SKM-1 treated with dmso at 0.1 percent for 144 hours (cell line): ENCODE measurements around the gene DNPH1.
A peak's percentile ranks its signal among the peaks of the same experiment; 100 is the strongest.

Experiments
- DNase-seq: peaks from one replicate; lab custom pipeline; 2025; ENCODE audit not compliant: unreplicated experiment; lab: John Stamatoyannopoulos, UW

Gene DNPH1

DNA sequence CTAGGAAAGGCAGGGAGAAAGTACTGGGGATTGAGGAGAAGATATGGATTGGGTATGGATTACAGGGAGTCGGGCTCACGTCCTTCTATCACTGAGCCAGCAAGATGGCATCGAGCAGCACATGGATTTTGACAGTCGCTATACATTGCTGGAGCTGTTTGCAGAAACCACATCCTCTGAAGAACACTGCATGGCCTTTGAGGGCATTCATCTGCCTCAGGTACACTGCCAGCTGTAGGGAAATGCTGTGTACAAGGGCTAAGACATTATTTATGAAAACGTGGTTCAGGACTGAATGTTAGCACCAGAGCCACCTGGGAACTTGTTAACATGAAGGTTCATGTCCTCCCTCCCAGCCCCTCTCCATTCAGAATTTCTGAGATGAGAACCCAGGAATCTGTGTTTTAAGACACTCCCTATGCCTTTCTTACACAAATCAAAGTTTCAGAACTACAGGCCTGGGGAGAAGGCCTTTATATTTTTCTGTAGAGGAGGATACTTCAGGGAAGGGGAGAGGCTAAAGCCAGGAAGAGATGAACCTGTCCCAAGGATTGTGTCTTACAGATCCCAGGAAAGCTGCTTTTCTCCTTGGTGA, 43.8 kb downstream of the DNPH1 start:
- no peak for DNase-seq

DNA sequence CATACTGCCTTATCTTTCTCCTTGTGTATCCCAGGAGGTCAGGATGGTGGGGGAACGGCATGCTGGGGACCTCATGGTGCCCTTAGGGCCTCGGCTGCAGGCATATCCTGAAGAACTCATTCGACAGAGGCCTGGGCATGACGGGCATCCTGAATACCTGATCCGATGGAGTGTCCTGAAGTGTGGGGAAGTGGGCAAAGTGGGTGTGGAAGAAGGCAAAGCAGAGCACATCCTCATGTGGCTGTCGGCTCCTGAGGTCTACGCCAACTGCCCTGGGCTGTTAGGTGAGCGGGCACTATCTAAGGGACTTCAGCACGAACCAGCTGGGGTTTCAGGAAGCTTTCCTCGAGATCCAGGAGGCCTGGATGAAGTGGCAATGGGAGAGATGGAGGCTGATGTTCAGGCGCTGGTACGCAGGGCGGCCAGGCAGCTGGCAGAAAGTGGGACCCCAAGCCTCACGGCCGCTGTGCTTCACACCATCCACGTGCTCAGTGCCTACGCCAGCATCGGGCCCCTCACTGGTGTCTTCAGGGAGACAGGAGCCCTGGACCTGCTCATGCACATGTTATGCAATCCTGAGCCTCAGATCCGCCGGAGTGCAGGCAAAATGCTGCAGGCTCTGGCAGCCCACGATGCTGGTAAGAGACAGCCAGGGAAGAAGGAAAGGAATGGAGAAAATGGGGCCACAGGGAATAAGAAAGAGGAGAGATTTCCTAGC, 44.9 kb downstream of the DNPH1 start:
- no peak for DNase-seq

DNA sequence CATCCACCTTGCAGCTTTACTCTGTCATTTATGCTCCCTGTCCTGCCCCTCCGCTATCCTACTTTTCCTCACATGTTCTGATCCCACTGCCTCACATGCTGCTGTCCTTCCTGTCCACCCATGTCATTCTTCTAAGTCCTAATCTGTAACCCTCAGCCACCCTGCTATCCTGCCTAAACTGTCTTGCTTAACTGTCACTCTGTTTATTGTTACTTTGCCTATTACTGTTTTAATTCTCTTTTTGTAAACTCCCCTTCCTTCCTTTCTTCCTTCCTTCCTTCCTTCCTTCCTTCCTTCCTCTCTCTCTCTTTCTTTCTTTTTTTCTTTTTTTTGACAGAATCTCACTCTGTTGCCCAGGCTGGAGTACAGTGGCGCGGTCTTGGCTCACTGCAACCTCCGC, 45.8 kb downstream of the DNPH1 start:
- no peak for DNase-seq

DNA sequence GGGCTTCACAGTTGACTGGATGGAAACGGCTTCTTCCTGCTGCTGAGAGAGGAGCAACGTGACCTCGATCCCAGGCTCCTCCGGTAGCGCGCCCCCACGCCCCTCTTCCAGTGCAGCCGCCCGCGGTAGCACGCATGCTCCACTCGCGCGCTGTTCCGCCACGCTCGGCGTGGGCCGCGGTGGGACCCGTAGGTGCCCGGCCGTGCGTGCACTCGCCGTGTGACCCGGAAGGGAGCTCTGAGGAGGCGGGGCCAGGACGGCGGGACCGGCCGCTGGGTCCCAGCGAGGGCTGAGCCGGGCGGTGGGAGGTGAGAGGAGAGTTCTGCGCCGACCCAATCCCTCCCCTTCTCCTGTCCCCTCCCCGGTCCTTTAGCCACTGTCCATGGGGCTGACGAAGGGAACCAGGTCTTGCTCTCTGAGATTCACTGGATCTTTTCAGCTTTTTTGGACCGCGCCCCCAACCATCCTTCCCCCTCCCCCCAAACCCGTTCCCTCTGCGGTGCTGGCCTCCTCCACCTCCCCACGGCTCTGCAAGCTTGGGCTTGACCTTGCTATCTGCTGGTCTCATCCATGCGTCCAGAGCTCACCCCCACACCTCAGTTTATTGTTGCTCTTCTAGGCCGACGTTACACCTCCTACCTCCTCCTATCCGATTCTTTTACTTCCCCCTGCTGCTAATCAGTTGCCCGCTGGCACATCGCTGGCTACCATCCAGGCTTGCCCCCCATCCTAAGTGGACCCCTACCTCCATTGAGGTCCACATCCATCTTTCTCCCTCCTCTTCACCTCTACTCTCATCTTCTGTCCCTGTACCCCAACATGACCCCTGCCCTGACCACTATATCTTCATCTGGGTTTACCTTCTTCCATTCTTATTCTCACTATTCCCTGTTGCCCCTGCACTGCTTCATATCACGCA, 47.1 kb downstream of the DNPH1 start, which contains the start of gene CUL9:
CUL9 (plus strand) TSS at position 255 of the 919 bp plus-strand sequence. CDS start 2,115 bp downstream, outside the sequence.
- peak; percentile 59 for DNase-seq

DNA sequence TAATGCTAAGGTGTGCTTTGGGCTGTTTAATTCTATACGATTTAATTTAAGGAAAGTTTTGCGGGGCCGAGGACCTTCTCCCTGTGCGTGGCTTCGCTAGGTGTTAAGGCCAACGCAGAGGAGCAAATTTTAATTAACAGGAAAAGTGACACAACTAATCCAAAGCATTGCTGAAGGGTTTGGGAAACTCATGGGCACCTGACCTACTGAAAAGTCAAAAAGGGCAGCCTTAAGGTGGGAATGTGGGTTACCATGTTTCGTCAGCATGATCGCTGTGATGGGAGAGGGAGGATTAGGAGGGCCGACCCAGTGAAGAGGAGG, 47.7 kb downstream of the DNPH1 start:
- DNase-seq = no peak

DNA sequence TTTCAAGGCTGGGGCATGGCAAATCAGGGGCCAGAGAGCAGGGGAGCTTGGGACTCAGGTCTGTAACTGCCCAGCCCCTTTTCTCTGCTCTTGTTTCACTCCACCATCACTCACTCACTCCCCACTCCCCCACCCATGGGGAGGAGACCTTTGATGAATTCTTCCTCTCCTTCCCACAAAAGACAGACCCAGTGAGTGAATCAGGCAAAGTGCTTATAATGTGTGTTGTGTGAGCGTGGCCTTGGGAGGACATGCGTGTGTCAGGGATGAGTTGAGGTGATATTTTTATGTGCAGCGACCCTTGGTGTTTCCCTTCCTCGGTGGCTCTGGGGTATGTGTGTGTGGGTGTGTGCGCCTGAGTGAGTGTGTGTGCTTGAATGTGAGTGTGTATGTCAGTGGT, 48.3 kb downstream of the DNPH1 start:
- DNase-seq = no peak

DNA sequence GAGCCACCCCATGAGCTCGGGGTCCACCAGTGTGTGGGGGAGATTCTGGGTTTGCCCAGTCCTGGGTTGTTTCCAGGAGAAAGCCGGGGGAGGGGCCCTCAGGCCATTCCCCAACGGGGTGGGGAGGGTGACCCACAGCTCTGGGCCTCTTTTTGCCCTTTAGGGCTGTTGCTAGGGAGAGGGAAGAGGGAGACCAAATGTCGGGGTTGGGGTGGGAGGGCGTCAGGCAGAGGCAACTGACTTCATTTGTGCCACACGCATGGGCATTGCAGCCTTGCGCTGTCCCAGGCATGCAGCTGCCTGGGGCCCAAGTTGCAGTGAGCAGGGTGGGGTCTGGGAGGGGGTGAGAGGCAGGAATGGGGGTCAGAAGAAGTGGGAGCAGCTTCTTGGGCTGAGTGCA, 49.2 kb downstream of the DNPH1 start:
- no peak for DNase-seq

DNA sequence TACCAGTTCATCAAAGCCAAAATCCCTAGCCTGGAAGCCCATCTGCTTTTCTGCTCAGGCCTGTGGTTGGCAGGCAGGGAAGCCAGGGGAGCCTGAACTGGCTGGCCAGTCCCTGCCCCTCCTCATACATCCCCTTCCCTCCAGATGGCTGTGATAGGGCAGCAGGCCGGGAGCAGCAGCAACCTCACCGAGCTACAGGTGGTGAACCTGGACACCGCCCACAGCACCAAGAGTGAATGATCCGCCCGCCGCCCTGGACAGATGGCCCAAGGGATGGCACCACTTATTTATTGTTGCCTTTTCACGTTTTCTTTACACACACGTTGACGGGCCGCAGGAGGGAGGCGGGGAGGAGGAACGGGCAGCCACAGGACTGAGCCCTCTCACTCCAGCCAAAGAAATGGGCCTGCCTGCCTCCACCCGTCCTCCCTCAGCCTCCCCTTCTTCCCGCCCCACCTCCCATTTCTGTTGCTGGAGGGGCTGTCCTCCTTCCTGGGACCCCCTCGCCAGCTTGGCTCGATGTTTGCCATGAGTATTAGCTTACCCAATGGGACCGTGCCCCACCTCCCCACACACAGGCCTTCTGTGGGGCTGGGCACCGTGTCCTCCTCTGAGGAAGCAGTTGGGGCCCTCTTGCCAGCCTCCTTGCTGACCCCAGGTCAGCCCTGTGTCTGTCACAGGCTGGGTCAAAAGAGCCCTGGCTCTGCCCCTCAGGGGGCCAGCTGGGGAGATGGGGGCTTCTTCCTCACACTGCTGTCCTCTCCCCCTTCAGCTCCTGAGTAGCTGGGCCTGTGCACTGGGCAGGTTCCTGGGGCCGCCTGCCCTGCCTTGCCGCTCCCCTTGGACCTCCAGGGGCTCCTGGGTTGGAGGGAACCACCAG, 50.1 kb downstream of the DNPH1 start:
- no peak for DNase-seq

DNA sequence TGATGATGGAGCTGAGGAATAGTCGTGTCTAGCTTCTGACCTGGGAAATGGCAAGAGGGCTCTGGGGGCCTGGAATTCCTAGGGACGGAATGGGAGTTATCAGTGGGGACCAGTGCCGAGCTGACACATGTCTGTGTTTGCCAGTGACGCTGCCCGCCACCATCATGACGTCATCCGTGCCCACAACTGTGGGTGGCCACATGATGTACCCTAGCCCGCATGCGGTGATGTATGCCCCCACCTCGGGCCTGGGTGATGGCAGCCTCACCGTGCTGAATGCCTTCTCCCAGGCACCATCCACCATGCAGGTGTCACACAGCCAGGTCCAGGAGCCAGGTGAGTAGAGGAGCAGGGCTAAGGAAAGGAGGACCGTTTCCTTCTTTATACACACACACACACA, 51.1 kb downstream of the DNPH1 start:
- no peak for DNase-seq

DNA sequence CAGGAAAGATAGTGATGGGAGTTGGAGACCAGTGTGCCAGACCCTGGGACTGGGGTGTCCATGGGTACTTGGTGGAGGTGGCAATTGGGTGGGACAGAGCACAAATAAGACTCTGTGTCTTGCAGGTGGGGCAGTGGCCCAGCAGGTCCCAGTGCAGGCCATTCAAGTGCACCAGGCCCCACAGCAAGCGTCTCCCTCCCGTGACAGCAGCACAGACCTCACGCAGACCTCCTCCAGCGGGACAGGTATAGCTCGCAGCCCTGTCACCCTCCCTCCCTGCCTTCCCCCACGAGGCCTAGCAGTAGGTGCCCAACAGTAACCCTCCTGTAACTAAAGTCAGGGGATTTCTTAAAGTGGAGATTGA, 52.9 kb downstream of the DNPH1 start:
- DNase-seq = no peak

DNA sequence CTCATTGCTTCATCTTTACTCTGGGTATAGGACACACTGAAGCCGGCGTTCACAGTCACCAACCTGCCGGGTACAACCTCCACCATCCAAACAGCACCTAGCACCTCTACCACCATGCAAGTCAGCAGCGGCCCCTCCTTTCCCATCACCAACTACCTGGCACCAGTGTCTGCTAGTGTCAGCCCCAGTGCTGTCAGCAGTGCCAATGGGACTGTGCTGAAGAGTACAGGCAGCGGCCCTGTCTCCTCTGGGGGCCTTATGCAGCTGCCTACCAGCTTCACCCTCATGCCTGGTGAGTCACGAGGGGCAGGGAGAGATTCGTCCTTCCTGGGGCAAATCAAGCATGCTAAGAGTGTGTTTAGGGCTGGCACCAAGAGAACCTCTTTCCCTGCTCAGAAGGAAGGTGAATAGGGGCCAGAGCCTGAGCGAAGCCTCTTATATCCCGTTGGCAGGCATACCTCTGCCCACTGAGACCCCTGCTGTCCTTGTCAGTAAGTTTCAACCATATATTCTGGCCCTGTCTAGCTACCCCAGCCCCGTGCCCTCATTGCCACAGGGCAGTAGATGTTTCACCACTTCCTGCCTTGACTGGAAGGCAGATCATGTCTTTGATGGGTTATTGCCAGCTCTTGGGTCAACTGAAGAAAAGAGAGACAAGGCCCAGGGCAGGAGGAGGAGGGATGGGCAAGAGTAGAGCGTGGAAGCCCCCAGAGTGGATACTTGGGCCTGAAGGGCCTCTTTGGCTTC, 53.4 kb downstream of the DNPH1 start:
- DNase-seq = no peak
